SK-N-SH (cell line): Measurements from ENCODE around the gene PRR12. TPM values are rescaled to one million over a fixed set of nuclear protein-coding genes. Genes with fewer than 3 reads are reported as not detected.

Experiments used
- CTCF ChIA-PET: fragments of 300-600, 350-600 bp; formaldehyde crosslinking; extraction: SDS; loops from one replicate; lab custom pipeline; 2021; lab: Yijun Ruan, JAX
- POLR2A ChIA-PET: fragments of 350-600 bp; sonication (Branson Sonifier 250); formaldehyde crosslinking; extraction: SDS; loops from one replicate; lab custom pipeline; 2020; ENCODE audit warnings: antibody characterized with exemption, inconsistent platforms; lab: Yijun Ruan, JAX
- DNase-seq: peaks from one replicate; pipeline ENCODE4 v3.0.0; 2012
- H2AFZ ChIP-seq: fragments of 200-600 bp; sonication (generic); 2 replicates; pipeline ENCODE4 v1.8.1; 2016; ENCODE audit warnings: antibody characterized with exemption, mild to moderate bottlenecking, low read depth
- H3F3A ChIP-seq: fragments of 200-600 bp; sonication (generic); replicated peaks from 2 replicates; pipeline ENCODE3; 2016; ENCODE audit warnings: antibody characterized with exemption, mild to moderate bottlenecking; ENCODE audit not compliant: insufficient read depth
- H3K27ac ChIP-seq, 2 experiments: fragments of 200-500 bp in 1 of 2; fragments of 200-600 bp in 1 of 2; sonication (Bioruptor generic) in 1 of 2; sonication (generic), shearing (Covaris generic) in 1 of 2; 2 replicates each; pipeline versions ENCODE4 v1.5.1 to v1.6.1; 2014 to 2016; ENCODE audit warnings: low read depth in 2 of 2, inconsistent platforms in 1 of 2, low read length in 1 of 2, mild to moderate bottlenecking in 1 of 2, mixed read lengths in 1 of 2
- H3K27me3 ChIP-seq: fragments of 200-600 bp; sonication (generic), shearing (Covaris generic); 2 replicates; pipeline ENCODE4 v1.6.1; 2016; ENCODE audit warnings: mixed run types; ENCODE audit not compliant: insufficient read depth
- H3K36me3 ChIP-seq, 2 experiments: fragments of 200-500 bp in 1 of 2; fragments of 200-600 bp in 1 of 2; sonication (Bioruptor generic) in 1 of 2; sonication (generic) in 1 of 2; replicated peaks in 1 of 2; 2 replicates each; pipeline versions ENCODE3 to v1.5.1; 2014 to 2016; ENCODE audit warnings: low read length in 1 of 2, mild to moderate bottlenecking in 1 of 2; ENCODE audit not compliant: insufficient read depth in 2 of 2, control insufficient read depth in 1 of 2
- H3K4me1 ChIP-seq, 2 experiments: fragments of 200-500 bp in 1 of 2; fragments of 200-600 bp in 1 of 2; sonication (Bioruptor generic) in 1 of 2; sonication (generic), shearing (Covaris generic) in 1 of 2; 2 replicates each; pipeline versions ENCODE4 v1.5.1 to v1.6.1; 2014 to 2016; ENCODE audit warnings: low read depth in 1 of 2, low read length in 1 of 2, mixed run types in 1 of 2; ENCODE audit not compliant: insufficient read depth in 2 of 2, control insufficient read depth in 1 of 2
- H3K4me2 ChIP-seq: fragments of 200-600 bp; sonication (generic), shearing (Covaris generic); 2 replicates; pipeline ENCODE4 v1.6.1; 2017; ENCODE audit warnings: mixed run types
- H3K4me3 ChIP-seq, 2 experiments: fragments of 200-500 bp in 1 of 2; fragments of 200-600 bp in 1 of 2; sonication (Bioruptor generic) in 1 of 2; sonication (generic), shearing (Covaris generic) in 1 of 2; 2 replicates each; pipeline versions ENCODE4 v1.5.1 to v1.8.1; 2014 to 2016; ENCODE audit warnings: low read depth in 2 of 2, inconsistent platforms in 1 of 2, low read length in 1 of 2, mild to moderate bottlenecking in 1 of 2, mixed read lengths in 1 of 2, moderate library complexity in 1 of 2
- H3K79me2 ChIP-seq: fragments of 200-600 bp; sonication (generic); 2 replicates; pipeline ENCODE4 v1.8.1; 2017; ENCODE audit warnings: mild to moderate bottlenecking; ENCODE audit not compliant: insufficient read depth
- H3K9ac ChIP-seq: fragments of 200-600 bp; sonication (generic); 2 replicates; pipeline ENCODE4 v1.6.1; 2017; ENCODE audit warnings: mixed run types
- H3K9me2 ChIP-seq: fragments of 200-600 bp; sonication (generic); 2 replicates; pipeline ENCODE4 v1.6.1; 2017; ENCODE audit warnings: mixed run types
- H3K9me3 ChIP-seq: fragments of 200-600 bp; sonication (generic); 2 replicates; pipeline ENCODE4 v1.6.1; 2017; ENCODE audit warnings: mixed run types, mild to moderate bottlenecking, moderate library complexity
- H4K20me1 ChIP-seq: fragments of 200-600 bp; sonication (generic); 2 replicates; pipeline ENCODE4 v1.6.1; 2017; ENCODE audit warnings: mild to moderate bottlenecking, mixed run types; ENCODE audit not compliant: insufficient read depth
- CHD2 ChIP-seq: fragments of 150-350 bp; IDR thresholded peaks from 2 replicates; pipeline ENCODE4 v1.6.1; 2018; ENCODE audit warnings: low read length; ENCODE audit not compliant: partially characterized antibody
- EZH2phosphoT487 ChIP-seq: fragments of 200-600 bp; sonication (generic); IDR thresholded peaks from 2 replicates; pipeline ENCODE4 v1.6.1; 2017; ENCODE audit warnings: low read depth, mixed run types, mild to moderate bottlenecking, antibody characterized with exemption, moderate library complexity, borderline replicate concordance
- MAX ChIP-seq: IDR thresholded peaks from 2 replicates; pipeline ENCODE4 v1.4.0; 2012; ENCODE audit warnings: low read depth
- MEF2A ChIP-seq: IDR thresholded peaks from 2 replicates; pipeline ENCODE4 v1.4.0; 2012; ENCODE audit warnings: low read depth, borderline replicate concordance
- MXI1 ChIP-seq: IDR thresholded peaks from 2 replicates; pipeline ENCODE4 v1.6.1; 2012; ENCODE audit warnings: mild to moderate bottlenecking, low read depth, low read length, improper control_type of control experiment
- POLR2AphosphoS5 ChIP-seq: IDR thresholded peaks from 2 replicates; pipeline ENCODE4 v1.6.1; 2012; ENCODE audit warnings: low read depth, low read length
- SIN3A ChIP-seq: IDR thresholded peaks from 2 replicates; pipeline ENCODE4 v1.6.1; 2012; ENCODE audit warnings: low read depth, mild to moderate bottlenecking, low read length, moderate library complexity, borderline replicate concordance
- YY1 ChIP-seq: IDR thresholded peaks from 2 replicates; pipeline ENCODE4 v1.4.0; 2012; ENCODE audit warnings: low read depth, mild to moderate bottlenecking
- WGBS: methylation state at CpG from one replicate; pipeline ENCODE4 v1.1.6; 2017; ENCODE audit warnings: low lambda C conversion rate; 5-methylcytosine and 5-hydroxymethylcytosine counted together
- polyA plus RNA-seq, 3 experiments: library from polyadenylated mRNA; depleted of rRNA; stranded (reverse); fragments of >200 nt; gene quantifications; 2 replicates each; pipeline ENCODE4 v1.2.3, GENCODE V29; 2012
- TF ChIP-seq, protein P1 (sequence below): IDR thresholded peaks from 2 replicates; pipeline ENCODE4 v1.6.1; 2012; ENCODE audit warnings: mild to moderate bottlenecking, low read depth, low read length, moderate library complexity

PRR12 gene
- polyA plus RNA-seq, 1 of the 3 experiments (the other 2 are of a cell fraction): 1.7 TPM

DNA sequence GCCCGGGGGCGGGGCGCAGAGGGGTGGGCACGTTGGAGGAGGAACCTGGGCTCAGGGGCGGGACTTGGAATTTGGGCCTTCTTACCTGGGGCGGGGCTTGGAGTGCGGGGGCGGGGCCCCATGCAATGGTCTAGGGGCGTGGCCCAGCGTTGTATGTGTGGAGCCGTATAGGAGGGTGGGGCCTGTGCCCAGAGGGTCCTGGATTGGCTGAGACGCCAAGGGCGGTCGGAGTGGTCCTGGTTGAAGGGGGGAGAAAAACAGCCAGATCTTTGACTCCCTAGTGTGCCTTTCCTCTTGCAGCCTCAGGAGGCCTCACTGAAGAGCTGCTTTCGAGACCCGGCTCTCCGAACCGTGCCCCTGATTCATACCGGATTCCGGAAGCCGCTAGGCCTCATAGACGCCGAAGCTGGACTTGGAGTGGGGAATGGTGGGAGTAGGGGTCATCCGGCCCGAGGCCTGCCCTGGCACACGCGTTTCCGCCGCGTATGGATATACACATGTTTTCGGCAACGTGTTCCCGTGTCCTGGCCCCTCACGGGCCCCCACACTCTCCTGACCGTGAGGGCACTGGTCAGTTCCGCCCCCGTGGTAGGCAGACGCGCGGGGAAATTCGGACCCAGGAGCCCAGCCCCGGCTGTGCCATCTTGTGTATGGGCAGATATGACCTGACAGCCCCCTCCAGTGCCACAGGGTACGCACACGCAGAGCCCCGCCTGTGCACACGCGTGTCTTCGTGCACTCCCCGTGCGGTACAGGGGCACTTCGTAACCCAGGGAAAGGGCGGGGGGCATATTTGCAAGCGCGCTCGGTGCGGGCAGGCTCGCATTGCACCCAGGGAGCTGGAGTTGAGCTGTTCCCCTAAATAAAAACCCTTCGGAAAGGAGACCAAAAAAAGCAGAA, 661 bp upstream of the PRR12 start (continued):
- TF ChIP-seq POLR2AphosphoS5: peak; percentile 97

GRCh38 chr19:49591731-49592485, 926 bp downstream of the PRR12 start:
- no peaks in the 10 kb centered on the region for H3K9me3 ChIP-seq
- H3K27me3 ChIP-seq: no peaks in the 10 kb centered on the region
- CTCF ChIA-PET: interaction anchor here (1.0 kb wide), 2 partner anchors 40 to 80 kb away, joined by 3 read pairs; no protein-coding TSS in a partner anchor
- no peaks in the 10 kb centered on the region for H3K9me2 ChIP-seq
- H3K4me3 ChIP-seq: peak overlapping the region; percentile 79 to 90
- peaks cover 29% of the 10 kb centered on the region for H3F3A ChIP-seq
- TF ChIP-seq, protein P1, sequence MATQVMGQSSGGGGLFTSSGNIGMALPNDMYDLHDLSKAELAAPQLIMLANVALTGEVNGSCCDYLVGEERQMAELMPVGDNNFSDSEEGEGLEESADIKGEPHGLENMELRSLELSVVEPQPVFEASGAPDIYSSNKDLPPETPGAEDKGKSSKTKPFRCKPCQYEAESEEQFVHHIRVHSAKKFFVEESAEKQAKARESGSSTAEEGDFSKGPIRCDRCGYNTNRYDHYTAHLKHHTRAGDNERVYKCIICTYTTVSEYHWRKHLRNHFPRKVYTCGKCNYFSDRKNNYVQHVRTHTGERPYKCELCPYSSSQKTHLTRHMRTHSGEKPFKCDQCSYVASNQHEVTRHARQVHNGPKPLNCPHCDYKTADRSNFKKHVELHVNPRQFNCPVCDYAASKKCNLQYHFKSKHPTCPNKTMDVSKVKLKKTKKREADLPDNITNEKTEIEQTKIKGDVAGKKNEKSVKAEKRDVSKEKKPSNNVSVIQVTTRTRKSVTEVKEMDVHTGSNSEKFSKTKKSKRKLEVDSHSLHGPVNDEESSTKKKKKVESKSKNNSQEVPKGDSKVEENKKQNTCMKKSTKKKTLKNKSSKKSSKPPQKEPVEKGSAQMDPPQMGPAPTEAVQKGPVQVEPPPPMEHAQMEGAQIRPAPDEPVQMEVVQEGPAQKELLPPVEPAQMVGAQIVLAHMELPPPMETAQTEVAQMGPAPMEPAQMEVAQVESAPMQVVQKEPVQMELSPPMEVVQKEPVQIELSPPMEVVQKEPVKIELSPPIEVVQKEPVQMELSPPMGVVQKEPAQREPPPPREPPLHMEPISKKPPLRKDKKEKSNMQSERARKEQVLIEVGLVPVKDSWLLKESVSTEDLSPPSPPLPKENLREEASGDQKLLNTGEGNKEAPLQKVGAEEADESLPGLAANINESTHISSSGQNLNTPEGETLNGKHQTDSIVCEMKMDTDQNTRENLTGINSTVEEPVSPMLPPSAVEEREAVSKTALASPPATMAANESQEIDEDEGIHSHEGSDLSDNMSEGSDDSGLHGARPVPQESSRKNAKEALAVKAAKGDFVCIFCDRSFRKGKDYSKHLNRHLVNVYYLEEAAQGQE: no peak
- TF ChIP-seq MAX (0 out of 2 replicates have a peak, but pooled peaks have one; percentile 10), CHD2 (peak; percentile 20), SIN3A (0 out of 2 replicates have a peak, but pooled peaks have one; percentile 46), YY1 (no peak), MEF2A (no peak), MXI1 (peak; percentile 59; the same call in 1 of the 2 replicates), POLR2AphosphoS5 (no peak), EZH2phosphoT487 (no peak)
- peak; percentile 62 for DNase-seq
- H2AFZ ChIP-seq: no peak overlapping the region
- WGBS: 1% methylated on average over 19 of the region's 51 CpGs
- H3K9ac ChIP-seq: peak overlapping the region; percentile 88
- peak overlapping the region; percentile 98 for H3K4me2 ChIP-seq
- POLR2A ChIA-PET: interaction anchor here (0.6 to 1.1 kb wide), 3 partner anchors 9 to 48 kb away, joined by 3 read pairs; partner anchors contain the start of gene RRAS
- H3K79me2 ChIP-seq: peaks cover 41% of the 10 kb centered on the region
- peaks cover 0 to 12% of the 10 kb centered on the region in 2 experiments; a peak in 1 of 4 replicates for H3K4me1 ChIP-seq
- H3K36me3 ChIP-seq: peaks cover 12 to 26% of the 10 kb centered on the region in 2 experiments
- peak overlapping the region; percentile 75 to 95 for H3K27ac ChIP-seq
- peaks cover 29% of the 10 kb centered on the region for H4K20me1 ChIP-seq
